OCI-M1 (cell line): Measurements from ENCODE around the gene MBLAC2.

Experiments used
- DNase-seq: peaks from one replicate; lab custom pipeline; 2025; lab: John Stamatoyannopoulos, UW

Gene MBLAC2

GRCh38 chr5:90474235-90475107 lies at the start of gene MBLAC2, which contains the start of gene POLR3G:
Gene MBLAC2, minus strand, starts transcription at chr5:90474771. Its CDS starts 479 bp downstream, at chr5:90474292.
Gene POLR3G, plus strand, starts transcription at chr5:90474864. Its CDS starts 10,704 bp downstream, at chr5:90485568.
- peak; percentile 94 for DNase-seq

- no peak for DNase-seq
Observed at GRCh38 chr5:90519081-90519480, 44.5 kb upstream of the MBLAC2 start.

DNA sequence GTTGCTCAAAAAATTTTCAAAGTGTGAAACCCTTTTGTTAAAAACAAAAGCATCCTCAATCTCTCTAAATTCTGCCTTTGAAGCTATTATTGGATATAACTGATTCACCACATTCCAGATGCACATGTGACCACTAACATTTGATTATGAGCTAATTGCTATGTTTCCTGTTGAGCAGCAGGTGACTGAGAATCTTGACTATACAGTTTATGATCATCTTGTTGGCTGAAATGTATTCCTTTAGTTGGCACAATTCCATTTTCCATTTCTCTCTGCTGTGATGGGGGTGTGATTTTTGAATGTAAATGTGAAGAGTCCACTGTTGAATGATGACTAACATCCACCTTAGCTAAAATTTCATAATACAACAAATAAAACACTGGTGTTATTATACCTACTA lies 44.1 kb upstream of the MBLAC2 start:
- no peak for DNase-seq

GRCh38 chr5:90514520-90514919 lies 39.9 kb upstream of the MBLAC2 start:
- DNase-seq = no peak

DNA sequence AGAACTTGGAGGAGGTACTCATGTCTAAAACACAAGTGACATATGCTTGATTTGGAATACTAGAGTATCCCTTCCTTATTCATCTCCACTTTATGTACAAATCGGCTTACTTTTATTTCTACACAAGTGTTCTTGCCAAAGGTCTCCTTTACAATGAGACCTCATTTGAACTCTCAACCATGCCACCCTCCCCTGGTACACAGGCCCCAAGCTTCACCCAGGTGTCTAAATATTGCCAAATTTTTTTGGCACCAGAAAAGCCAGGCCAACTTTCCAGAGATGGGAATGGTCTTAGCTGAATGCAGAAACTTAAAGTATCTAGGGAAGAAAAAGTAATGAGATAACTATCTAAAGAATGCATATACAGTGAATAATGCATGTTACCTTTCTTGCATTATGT lies 35.9 kb upstream of the MBLAC2 start:
- DNase-seq = no peak

DNA sequence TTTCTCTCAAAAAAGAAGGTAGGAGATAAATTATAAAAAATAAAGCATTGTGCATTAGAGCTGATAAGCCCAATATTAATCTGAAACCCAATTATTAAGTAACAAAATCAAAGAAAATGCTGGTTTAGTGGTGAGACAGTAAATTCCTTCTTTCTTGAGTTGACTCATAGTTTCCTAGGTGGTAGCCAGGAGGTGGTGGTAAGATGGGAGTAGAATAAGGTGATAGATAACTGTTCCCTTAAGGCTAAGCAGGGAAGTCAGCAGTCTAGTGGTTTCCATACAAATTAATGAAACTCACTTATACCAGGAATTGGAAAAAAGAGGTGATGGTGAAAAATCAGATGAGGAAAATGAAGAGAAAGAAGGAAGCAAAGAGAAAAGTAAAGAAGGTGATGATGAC lies 31.6 kb upstream of the MBLAC2 start:
- DNase-seq = no peak

DNA sequence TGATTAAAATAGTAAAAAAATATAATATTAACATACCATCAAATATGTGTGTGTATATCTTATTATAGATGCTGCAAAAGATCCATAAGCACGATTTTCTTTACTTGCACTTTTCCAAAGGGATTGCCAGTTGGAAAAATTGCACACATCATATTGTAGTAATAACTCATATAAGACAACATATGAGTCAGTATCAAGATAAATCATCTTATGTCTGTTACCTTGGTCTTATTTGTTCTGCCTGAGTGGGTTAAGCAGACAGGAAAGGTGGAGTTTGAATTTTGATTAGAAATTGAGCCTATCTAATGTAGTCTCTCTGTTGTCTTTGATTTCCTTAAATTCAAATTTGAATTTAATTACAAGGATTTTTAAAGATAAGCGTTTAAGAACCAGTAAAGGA lies 30.2 kb upstream of the MBLAC2 start:
- DNase-seq = no peak

GRCh38 chr5:90503596-90503995 lies 29.0 kb upstream of the MBLAC2 start:
- DNase-seq = no peak

DNA sequence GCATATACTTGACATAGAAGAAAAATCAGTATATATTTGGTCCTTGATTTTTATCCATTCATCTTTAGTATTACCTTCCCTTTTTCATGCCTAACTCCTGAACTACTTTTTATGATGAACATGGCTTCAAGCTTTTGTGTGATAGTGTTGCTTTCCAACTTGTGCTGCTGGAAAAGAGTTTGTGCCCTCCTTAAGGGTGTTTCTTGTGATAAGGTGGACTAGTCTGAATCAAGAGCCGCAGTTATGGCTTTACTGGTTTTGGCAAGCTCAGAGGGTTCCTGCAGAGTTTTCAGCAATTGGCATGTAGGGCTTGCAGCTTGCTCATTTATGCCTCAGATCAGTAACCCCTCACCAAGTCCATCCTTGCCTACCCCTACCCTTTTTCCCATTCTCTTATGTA lies 20.6 kb upstream of the MBLAC2 start:
- no peak for DNase-seq

GRCh38 chr5:90494043-90494442 lies 19.5 kb upstream of the MBLAC2 start:
- no peak for DNase-seq

GRCh38 chr5:90488791-90489190 lies 14.2 kb upstream of the MBLAC2 start:
- no peak for DNase-seq

DNA sequence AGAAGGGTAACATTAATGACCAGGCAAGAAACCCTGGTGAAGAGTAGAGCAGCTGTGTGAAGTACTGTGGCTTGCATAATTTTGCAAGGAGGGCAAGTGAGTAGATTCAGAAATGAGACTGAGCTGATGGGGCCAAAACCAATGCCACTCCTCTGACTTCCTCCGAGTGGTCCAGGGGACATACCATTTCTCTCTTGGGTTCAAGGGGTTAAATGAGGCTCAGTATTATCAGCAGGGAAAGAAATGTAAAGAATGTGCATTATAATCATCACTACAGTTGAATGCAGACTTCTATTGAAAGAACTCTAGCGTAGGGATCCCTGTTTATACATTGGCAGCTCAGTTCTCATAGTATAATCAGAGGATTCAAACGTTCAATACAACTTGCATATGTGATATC lies 10.0 kb upstream of the MBLAC2 start:
- no peak for DNase-seq

GRCh38 chr5:90483206-90483605 lies 8.6 kb upstream of the MBLAC2 start:
- DNase-seq = no peak

- no peak for DNase-seq
Observed at GRCh38 chr5:90480699-90481098, 6.1 kb upstream of the MBLAC2 start.

- no peak for DNase-seq
Observed at GRCh38 chr5:90479611-90480385, 5.2 kb upstream of the MBLAC2 start.

- no peak for DNase-seq
Observed at GRCh38 chr5:90477621-90478215, 3.1 kb upstream of the MBLAC2 start.

DNA sequence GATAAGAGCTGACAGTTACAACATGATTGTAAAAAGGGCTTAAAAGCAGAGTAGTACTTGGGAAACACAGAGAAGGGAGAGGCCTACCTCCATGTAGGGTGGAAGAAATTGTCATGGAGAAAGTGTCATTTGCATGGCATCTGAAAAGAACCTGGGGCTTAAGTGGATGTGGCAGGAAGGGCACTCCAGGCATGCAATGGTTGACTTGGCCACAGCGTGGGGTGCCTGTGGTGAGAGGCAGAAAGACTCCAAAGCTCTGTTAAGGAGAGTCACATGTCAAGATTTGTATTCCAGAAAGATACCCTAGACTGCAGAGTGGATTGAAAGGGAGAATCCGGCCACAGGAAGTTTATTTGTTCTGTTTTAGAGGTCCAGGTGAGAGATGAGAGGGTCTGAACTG lies 2.5 kb upstream of the MBLAC2 start:
- DNase-seq = no peak

- peak; percentile 69 for DNase-seq
Observed at GRCh38 chr5:90476391-90476790, 1.8 kb upstream of the MBLAC2 start.

DNA sequence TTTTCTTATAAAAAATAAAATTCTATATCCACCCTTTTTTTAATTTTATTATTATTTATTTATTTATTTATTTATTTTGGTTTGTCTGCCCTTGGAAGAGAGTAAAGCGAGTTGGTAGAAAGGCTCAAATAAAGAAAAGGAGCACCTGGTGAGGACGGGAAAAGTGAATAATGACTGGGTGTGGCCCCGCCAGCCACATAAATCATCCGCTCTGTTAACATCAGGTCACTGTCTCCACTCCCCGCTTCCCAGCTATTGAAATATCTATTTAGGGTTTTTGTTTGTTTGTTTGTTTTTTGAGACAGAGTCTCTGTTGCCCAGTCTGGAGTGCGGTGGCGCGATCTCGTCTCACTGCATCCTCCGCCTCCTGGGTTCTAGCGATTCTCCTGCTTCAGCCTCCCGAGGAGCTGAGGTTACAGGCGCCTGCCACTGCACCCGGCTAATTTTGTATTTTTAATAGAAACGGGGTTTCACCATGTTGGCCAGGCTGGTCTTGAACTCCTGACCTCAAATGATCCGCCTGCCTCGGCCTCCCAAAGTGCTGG lies 937 bp upstream of the MBLAC2 start:
- DNase-seq = peak; percentile 36

- peak; percentile 73 for DNase-seq
Observed at GRCh38 chr5:90473396-90474234, 956 bp downstream of the MBLAC2 start.

GRCh38 chr5:90472783-90473395 lies 1.7 kb downstream of the MBLAC2 start:
- no peak for DNase-seq
